ENCODE results near the gene OR2H1. TPM values are rescaled to one million over a fixed set of nuclear protein-coding genes. Genes with fewer than 3 reads are reported as not detected.

The OR2H1 gene
- total RNA-seq, 2 donors from 2014 or later: not detected

- no peak for ATAC-seq
- Mint-ChIP-seq H3K27ac (no peak overlapping the region), H3K36me3 (no peaks in the 10 kb centered on the region), H3K9me3 (no peaks in the 10 kb centered on the region), H3K4me1 (ENCODE audit: low read depth in 2 of 2) (no peaks in the 10 kb centered on the region), H3K4me3 (no peak overlapping the region), H3K27me3 (peaks cover 8 to 21% of the 10 kb centered on the region in 2 donors)
- DNase-seq (ENCODE audit: low spot score): no peak
Observed at GRCh38 chr6:29507319-29507718, 50.4 kb downstream of the OR2H1 start.

- Mint-ChIP-seq H3K4me3 (no peak overlapping the region), H3K9me3 (no peaks in the 10 kb centered on the region), H3K36me3 (no peaks in the 10 kb centered on the region), H3K27me3 (peaks cover 4 to 14% of the 10 kb centered on the region in 2 donors), H3K4me1 (ENCODE audit: low read depth in 2 of 2) (no peaks in the 10 kb centered on the region), H3K27ac (no peak overlapping the region)
- DNase-seq (ENCODE audit: low spot score): no peak
- ATAC-seq: peak; percentile 29 to 46
Observed at GRCh38 chr6:29509239-29509638, 52.3 kb downstream of the OR2H1 start.

GRCh38 chr6:29509711-29510110, 52.8 kb downstream of the OR2H1 start:
- H3K4me1 Mint-ChIP-seq (ENCODE audit: low read depth in 2 of 2): peaks cover 0 to 3% of the 10 kb centered on the region in 2 donors
- ATAC-seq: peak; percentile 11 to 26
- H3K27ac Mint-ChIP-seq: no peak overlapping the region
- H3K36me3 Mint-ChIP-seq: no peaks in the 10 kb centered on the region
- H3K9me3 Mint-ChIP-seq: no peaks in the 10 kb centered on the region
- no peak for DNase-seq (ENCODE audit: low spot score)
- H3K27me3 Mint-ChIP-seq: peaks cover 4 to 19% of the 10 kb centered on the region in 2 donors
- H3K4me3 Mint-ChIP-seq: no peak overlapping the region

GRCh38 chr6:29510202-29510601, 53.2 kb downstream of the OR2H1 start:
- DNase-seq (ENCODE audit: low spot score) (no peak), ATAC-seq (no peak)
- Mint-ChIP-seq H3K9me3 (no peaks in the 10 kb centered on the region), H3K4me3 (no peak overlapping the region), H3K27ac (no peak overlapping the region), H3K36me3 (no peaks in the 10 kb centered on the region), H3K27me3 (peaks cover 4 to 21% of the 10 kb centered on the region in 2 donors), H3K4me1 (ENCODE audit: low read depth in 2 of 2) (peaks cover 2 to 7% of the 10 kb centered on the region in 2 donors)

DNA sequence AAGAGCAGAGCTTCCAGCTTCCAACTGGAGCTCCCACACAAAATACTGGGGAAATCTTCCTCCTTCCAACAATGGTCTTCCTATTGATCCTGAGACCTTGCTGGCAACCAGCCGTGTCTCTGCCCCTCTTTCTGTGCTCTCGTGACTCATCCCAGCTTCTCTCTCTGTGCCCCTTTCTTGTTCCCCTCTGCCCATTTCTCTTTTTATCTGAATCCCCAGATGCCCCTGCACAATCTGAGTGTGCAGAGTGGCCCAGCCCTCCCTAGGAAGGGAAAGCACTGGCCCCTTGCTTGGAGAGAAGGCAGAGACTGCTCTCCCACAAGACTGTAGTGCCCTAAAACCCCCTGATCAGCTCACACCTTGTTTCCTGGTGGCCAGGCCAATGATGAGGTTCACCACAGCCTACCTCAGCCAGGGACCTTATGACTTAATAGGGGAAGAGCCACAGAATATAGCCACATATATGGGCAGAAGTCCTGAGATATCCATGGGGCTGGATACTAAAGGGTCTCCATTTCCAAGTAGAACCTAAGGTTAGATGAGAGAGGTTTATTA, 53.9 kb downstream of the OR2H1 start:
- no peak for DNase-seq (ENCODE audit: low spot score)
- H3K9me3 Mint-ChIP-seq: no peaks in the 10 kb centered on the region
- H3K27me3 Mint-ChIP-seq: peaks cover 4 to 21% of the 10 kb centered on the region in 2 donors
- no peak for ATAC-seq
- no peak overlapping the region for H3K27ac Mint-ChIP-seq
- H3K36me3 Mint-ChIP-seq: no peaks in the 10 kb centered on the region
- H3K4me3 Mint-ChIP-seq: no peak overlapping the region
- peaks cover 4 to 9% of the 10 kb centered on the region in 2 donors for H3K4me1 Mint-ChIP-seq (ENCODE audit: low read depth in 2 of 2)

Other genes with a start within 250 kb of the OR2H1 start
- not detected for gene OR14J1, start 155.5 kb upstream of the OR2H1 start, total RNA-seq
- not detected for gene OR5V1, start 88.3 kb upstream of the OR2H1 start, total RNA-seq
- gene OR12D3, start 81.9 kb upstream of the OR2H1 start, total RNA-seq: not detected
- not detected for gene OR12D2, start 61.5 kb upstream of the OR2H1 start, total RNA-seq
- gene OR12D1, start 42.2 kb upstream of the OR2H1 start, total RNA-seq: not detected
- not detected for gene OR10C1, start 17.8 kb upstream of the OR2H1 start, total RNA-seq
- not detected for gene OR11A1, start 84 bp upstream of the OR2H1 start, total RNA-seq
- not detected for gene MAS1L, start 30.8 kb downstream of the OR2H1 start, total RNA-seq
- gene UBD, start 102.6 kb downstream of the OR2H1 start, total RNA-seq: 1 to 10 TPM in 1 of 2 donors, not detected in 1; 3.1 TPM
- not detected for gene OR2H2, start 128.0 kb downstream of the OR2H1 start, total RNA-seq
- 10 to 100 TPM in 1 of 2 donors, 1 to 10 TPM in 1; 3.0 to 15.2 TPM for gene GABBR1, start 176.0 kb downstream of the OR2H1 start, total RNA-seq
- gene MOG, start 199.9 kb downstream of the OR2H1 start, total RNA-seq: not detected
- gene ZFP57, start 224.0 kb downstream of the OR2H1 start, total RNA-seq: 1 to 10 TPM; 5.2 to 9.0 TPM

All from natural killer cell treated with Interleukin-12 subunit alpha and Interleukin-12 subunit beta and Interleukin-15 and Interleukin-18, amount 100 ng/mL, for 72 hours (primary cell).